ENCODE data around the gene CABLES2. TPM values are rescaled to one million over a fixed set of nuclear protein-coding genes. Genes with fewer than 3 reads are reported as not detected.

The CABLES2 gene
- total and polyA plus RNA-seq, 9 of the 15 experiments (the other 6 are each of a cell fraction or from before 2014, with no cell fraction given) = 0.46 to 4.2 (median 1.6) TPM

- no peak for TF ChIP-seq PRDM10 (IDR thresholded peaks at IDR 0.05; ENCODE audit: partially characterized antibody)
Measured at GRCh38 chr20:62427172-62428001, 20.3 kb upstream of the CABLES2 start, which contains the start of gene RBBP8NL (continued).

GRCh38 chr20:62426699-62427131 is 19.6 kb upstream of the CABLES2 start:
- Histone ChIP-seq H4K20me1 (replicated peaks; ENCODE audit: control insufficient read depth, insufficient read depth, low read length) (0 out of 2 replicates have a peak, but pooled peaks cover 4% of the 10 kb centered on the region), H3K4me3 (no peak overlapping the region), H3K9ac (ENCODE audit: insufficient read depth in 1 of 2, low read depth in 2 of 2, low read length in 2 of 2) (0 out of 4 replicates have a peak overlapping the region, but pooled peaks of 1 of the 2 experiments have one; percentile 6), H3K27me3 (ENCODE audit: control insufficient read depth in 2 of 2, insufficient read depth in 2 of 2, low read length in 2 of 2) (peaks cover 9 to 73% of the 10 kb centered on the region in 2 experiments; a peak in 3 of 5 replicates), H2AFZ (ENCODE audit: low read depth, low read length) (no peak overlapping the region), H3K79me2 (ENCODE audit: control insufficient read depth, insufficient read depth, low read length) (no peaks in the 10 kb centered on the region), H3K9me3 (replicated peaks; ENCODE audit: control insufficient read depth, insufficient read depth, low read depth, low read length) (no peaks in the 10 kb centered on the region), H3K4me1 (replicated peaks in 1 of 2; ENCODE audit: control insufficient read depth in 2 of 2, insufficient read depth in 2 of 2, low read length in 2 of 2) (peaks cover 0 to 65% of the 10 kb centered on the region in 2 experiments; a peak in 2 of 5 replicates), H3K4me2 (ENCODE audit: insufficient read depth, low read length) (no peak overlapping the region), H3K9me1 (ENCODE audit: control insufficient read depth, insufficient read depth, low read length) (no peaks in the 10 kb centered on the region), H3K27ac (ENCODE audit: extremely low read depth, low read depth, low read length) (no peak overlapping the region), H3K36me3 (ENCODE audit: control insufficient read depth, insufficient read depth, low read length) (no peaks in the 10 kb centered on the region)
- ATAC-seq (peak; percentile 27; the same call in 2 of the 3 replicates), FAIRE-seq (no peak), DNase-seq (ENCODE audit: extremely low read depth in 1 of 4, low spot score in 3 of 4) (peak in 1 of 4 experiments; percentile 49)
- ChIA-PET CTCF (ENCODE audit: low intra/inter-chr PET ratio) (no interaction called here), POLR2A (interaction anchor here (0.6 kb wide), 1 partner anchor 65 kb away, joined by 3 read pairs; no protein-coding TSS in a partner anchor)
- 25% methylated on average over 22 of the region's 22 CpGs for WGBS (ENCODE audit: insufficient coverage, low coverage, missing lambda C conversion rate)
- intact Hi-C loops (cut with micrococcal nuclease) (no loop called here), in situ Hi-C loops (cut with MboI) (no loop called here)
- no TSS peak for BruUV-seq (replicated peaks)
- TF ChIP-seq E2F1 (CRISPR knock-in tag; IDR thresholded peaks at IDR 0.05) (no peak), BCLAF1 (IDR thresholded peaks at IDR 0.05; ENCODE audit: borderline replicate concordance in 1 of 2, control insufficient read depth in 1 of 2, low read depth in 2 of 2, low read length in 1 of 2) (no peak), CHAMP1 (IDR thresholded peaks at IDR 0.05) (no peak), POLR2AphosphoS5 (IDR thresholded peaks at IDR 0.05; ENCODE audit: control insufficient read depth, insufficient read depth, low read depth, low read length) (no peak)

Measured in K562 (cell line).